GM12865 (cell line): ENCODE measurements around the gene OR2M5.

ENCODE experiments used
- DNase-seq: peaks from one replicate; pipeline ENCODE4 v3.0.0; 2010; ENCODE audit warnings: low read depth
- H3K4me3 ChIP-seq: 2 replicates; pipeline ENCODE4 v1.5.1; 2011; ENCODE audit warnings: mild to moderate bottlenecking, low read depth, low read length, control low read depth
- CTCF ChIP-seq: IDR thresholded peaks from 2 replicates; pipeline ENCODE4 v1.5.1; 2011; ENCODE audit warnings: low read length, control low read depth, low read depth, inconsistent platforms; ENCODE audit not compliant: insufficient read depth; ENCODE audit errors: missing control alignments

OR2M5 gene

GRCh38 chr1:248165186-248165585 lies 20.2 kb downstream of the OR2M5 start:
- H3K4me3 ChIP-seq = no peak overlapping the region
- DNase-seq = no peak
- TF ChIP-seq CTCF = no peak

GRCh38 chr1:248174521-248174920 lies 29.6 kb downstream of the OR2M5 start, which contains the start of gene OR2M2:
Gene OR2M2, plus strand, starts transcription at chr1:248174821. Its CDS starts 5,165 bp downstream, at chr1:248179986.
- no peak for DNase-seq
- H3K4me3 ChIP-seq = no peak within 1 kb of the TSS
- TF ChIP-seq CTCF = no peak

- no peak for TF ChIP-seq CTCF
- H3K4me3 ChIP-seq = no peak overlapping the region
- DNase-seq = no peak
Measured at GRCh38 chr1:248183996-248184395, 39.0 kb downstream of the OR2M5 start.

- no peak for DNase-seq
- no peak overlapping the region for H3K4me3 ChIP-seq
- TF ChIP-seq CTCF = no peak
Measured at GRCh38 chr1:248187363-248187762, 42.4 kb downstream of the OR2M5 start.

- no peak for DNase-seq
- TF ChIP-seq CTCF = no peak
Measured at GRCh38 chr1:248189026-248189425, 44.1 kb downstream of the OR2M5 start.

GRCh38 chr1:248194117-248194516 lies 49.2 kb downstream of the OR2M5 start:
- DNase-seq = no peak
- no peak overlapping the region for H3K4me3 ChIP-seq
- no peak for TF ChIP-seq CTCF

More at GRCh38 chr1:248189026-248189425, 44.1 kb downstream of the OR2M5 start:
- no peak overlapping the region for H3K4me3 ChIP-seq
